ENCODE measurements around the gene B3GNT9. TPM values are rescaled to one million over a fixed set of nuclear protein-coding genes. Genes with fewer than 3 reads are reported as not detected.

The B3GNT9 gene
- total and polyA plus RNA-seq, 2 of the 8 experiments (the other 6 are each of a cell fraction or from before 2014, with no cell fraction given) = 3.5 to 9.0 TPM

GRCh38 chr16:67154578-67155294 is 3.9 kb upstream of the B3GNT9 start (continued):
- TF ChIP-seq NANOG (IDR thresholded peaks at IDR 0.05; ENCODE audit: insufficient read depth, low read depth, low read length, poor library complexity, severe bottlenecking) (no peak), RNF2 (IDR thresholded peaks at IDR 0.05; ENCODE audit: borderline replicate concordance, low read depth, low read length, missing control alignments, poor library complexity, severe bottlenecking) (no peak), CREB1 (IDR thresholded peaks at IDR 0.05) (no peak), CBX5 (IDR thresholded peaks at IDR 0.05; ENCODE audit: low read depth, low read length) (no peak), ATF2 (IDR thresholded peaks at IDR 0.05; ENCODE audit: low read length) (no peak), FOSL1 (IDR thresholded peaks at IDR 0.05; ENCODE audit: insufficient read depth, low read depth, low read length) (no peak), TCF12 (IDR thresholded peaks at IDR 0.05; ENCODE audit: low read depth, low read length) (no peak), SP4 (IDR thresholded peaks at IDR 0.05; ENCODE audit: low read length) (no peak), TAF1 (IDR thresholded peaks at IDR 0.05; ENCODE audit: low read depth, low read length) (no peak), GABPA (IDR thresholded peaks at IDR 0.05; ENCODE audit: borderline replicate concordance, insufficient read depth, low read length) (no peak), BRCA1 (IDR thresholded peaks at IDR 0.05; ENCODE audit: low read depth, low read length) (no peak), JUN (IDR thresholded peaks at IDR 0.05; ENCODE audit: low read depth, low read length) (no peak), PHF8 (conservative IDR thresholded peaks at IDR 0.05; ENCODE audit: low read depth, low read length) (no peak), BCL11A (IDR thresholded peaks at IDR 0.05; ENCODE audit: low read depth in 2 of 2, low read length in 2 of 2) (no peak)
- TF ChIP-seq, protein P1, sequence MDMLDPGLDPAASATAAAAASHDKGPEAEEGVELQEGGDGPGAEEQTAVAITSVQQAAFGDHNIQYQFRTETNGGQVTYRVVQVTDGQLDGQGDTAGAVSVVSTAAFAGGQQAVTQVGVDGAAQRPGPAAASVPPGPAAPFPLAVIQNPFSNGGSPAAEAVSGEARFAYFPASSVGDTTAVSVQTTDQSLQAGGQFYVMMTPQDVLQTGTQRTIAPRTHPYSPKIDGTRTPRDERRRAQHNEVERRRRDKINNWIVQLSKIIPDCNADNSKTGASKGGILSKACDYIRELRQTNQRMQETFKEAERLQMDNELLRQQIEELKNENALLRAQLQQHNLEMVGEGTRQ (IDR thresholded peaks at IDR 0.05; ENCODE audit: low read length) = no peak
- TF ChIP-seq, protein P2, sequence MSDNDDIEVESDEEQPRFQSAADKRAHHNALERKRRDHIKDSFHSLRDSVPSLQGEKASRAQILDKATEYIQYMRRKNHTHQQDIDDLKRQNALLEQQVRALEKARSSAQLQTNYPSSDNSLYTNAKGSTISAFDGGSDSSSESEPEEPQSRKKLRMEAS (IDR thresholded peaks at IDR 0.05) = peak; percentile 91
